Measurements from ENCODE around the gene LHPP. TPM values are rescaled to one million over a fixed set of nuclear protein-coding genes. Genes with fewer than 3 reads are reported as not detected.
A peak's percentile ranks its signal among the peaks of the same experiment; 100 is the strongest.

LHPP gene
- total RNA-seq, 1 donor from 2014 or later, result 6.0 TPM

GRCh38 chr10:124552691-124553276, 91.2 kb downstream of the LHPP start:
- no peak overlapping the region for H3K27ac Mint-ChIP-seq (ENCODE audit: unreplicated experiment)
- no peak for DNase-seq
- no peaks in the 10 kb centered on the region for H3K36me3 Mint-ChIP-seq (ENCODE audit: unreplicated experiment)
- H3K9me3 Mint-ChIP-seq (ENCODE audit: unreplicated experiment), result peaks cover 2% of the 10 kb centered on the region
- TF ChIP-seq CTCF (IDR thresholded peaks at IDR 0.05; ENCODE audit: partially characterized antibody, unreplicated experiment), result no peak
- peaks cover 5% of the 10 kb centered on the region for H3K4me1 Mint-ChIP-seq (ENCODE audit: low read depth, unreplicated experiment)
- H3K4me3 Mint-ChIP-seq (ENCODE audit: unreplicated experiment), result no peak overlapping the region
- no peaks in the 10 kb centered on the region for H3K27me3 Mint-ChIP-seq (ENCODE audit: unreplicated experiment)

- TF ChIP-seq CTCF (IDR thresholded peaks at IDR 0.05; ENCODE audit: partially characterized antibody, unreplicated experiment), result no peak
- DNase-seq, result no peak
- no peaks in the 10 kb centered on the region for H3K36me3 Mint-ChIP-seq (ENCODE audit: unreplicated experiment)
- H3K4me1 Mint-ChIP-seq (ENCODE audit: low read depth, unreplicated experiment), result peaks cover 3% of the 10 kb centered on the region
- H3K4me3 Mint-ChIP-seq (ENCODE audit: unreplicated experiment), result no peak overlapping the region
- no peaks in the 10 kb centered on the region for H3K27me3 Mint-ChIP-seq (ENCODE audit: unreplicated experiment)
- peaks cover 2% of the 10 kb centered on the region for H3K9me3 Mint-ChIP-seq (ENCODE audit: unreplicated experiment)
- H3K27ac Mint-ChIP-seq (ENCODE audit: unreplicated experiment), result no peak overlapping the region
Measured at GRCh38 chr10:124554085-124554858, 92.6 kb downstream of the LHPP start.

GRCh38 chr10:124557167-124557566, 95.5 kb downstream of the LHPP start:
- H3K9me3 Mint-ChIP-seq (ENCODE audit: unreplicated experiment), result peaks cover 2% of the 10 kb centered on the region
- no peaks in the 10 kb centered on the region for H3K36me3 Mint-ChIP-seq (ENCODE audit: unreplicated experiment)
- no peak overlapping the region for H3K4me3 Mint-ChIP-seq (ENCODE audit: unreplicated experiment)
- no peaks in the 10 kb centered on the region for H3K27me3 Mint-ChIP-seq (ENCODE audit: unreplicated experiment)
- peaks cover 9% of the 10 kb centered on the region for H3K4me1 Mint-ChIP-seq (ENCODE audit: low read depth, unreplicated experiment)
- H3K27ac Mint-ChIP-seq (ENCODE audit: unreplicated experiment), result no peak overlapping the region
- no peak for TF ChIP-seq CTCF (IDR thresholded peaks at IDR 0.05; ENCODE audit: partially characterized antibody, unreplicated experiment)
- no peak for DNase-seq

GRCh38 chr10:124557648-124558338, 96.2 kb downstream of the LHPP start:
- Mint-ChIP-seq H3K4me3 (ENCODE audit: unreplicated experiment) (no peak overlapping the region), H3K27me3 (ENCODE audit: unreplicated experiment) (peaks cover 2% of the 10 kb centered on the region), H3K4me1 (ENCODE audit: low read depth, unreplicated experiment) (peaks cover 9% of the 10 kb centered on the region), H3K36me3 (ENCODE audit: unreplicated experiment) (no peaks in the 10 kb centered on the region), H3K9me3 (ENCODE audit: unreplicated experiment) (peaks cover 2% of the 10 kb centered on the region), H3K27ac (ENCODE audit: unreplicated experiment) (no peak overlapping the region)
- TF ChIP-seq CTCF (IDR thresholded peaks at IDR 0.05; ENCODE audit: partially characterized antibody, unreplicated experiment), result no peak
- DNase-seq, result peak; percentile 8
